H1 (cell line): ENCODE measurements around the gene COL6A1. TPM values are rescaled to one million over a fixed set of nuclear protein-coding genes. Genes with fewer than 3 reads are reported as not detected.

Experiments
- BCL11A ChIP-seq, 2 experiments: IDR thresholded peaks; one replicate each; pipeline ENCODE4 v1.6.1; 2011; ENCODE audit warnings: low read depth in 2 of 2, low read length in 2 of 2, mild to moderate bottlenecking in 2 of 2
- JUN ChIP-seq: IDR thresholded peaks from 2 replicates; pipeline ENCODE4 v1.6.1; 2011; ENCODE audit warnings: low read depth, mild to moderate bottlenecking, improper control_type of control experiment, low read length
- JUND ChIP-seq: IDR thresholded peaks from 2 replicates; pipeline ENCODE4 v1.6.1; 2011; ENCODE audit warnings: mild to moderate bottlenecking, improper control_type of control experiment, low read length
- SUZ12 ChIP-seq: fragments of 200-600 bp; sonication (generic); IDR thresholded peaks from 2 replicates; pipeline ENCODE4 v1.6.1; 2012; ENCODE audit warnings: mild to moderate bottlenecking, inconsistent platforms, low read length, moderate library complexity, mixed read lengths
- TAF7 ChIP-seq: optimal IDR thresholded peaks from 2 replicates; pipeline ENCODE3; 2011; ENCODE audit warnings: low read depth, mild to moderate bottlenecking, inconsistent platforms, low read length, moderate library complexity, borderline replicate concordance
- YY1 ChIP-seq: IDR thresholded peaks from 2 replicates; pipeline ENCODE4 v1.6.1; 2011; ENCODE audit warnings: low read depth, mild to moderate bottlenecking, low read length
- polyA plus RNA-seq, 7 experiments: library from polyadenylated mRNA; depleted of rRNA in 3 of 7; stranded (reverse) in 5 of 7; unstranded in 2 of 7; fragments of >200 nt in 5 of 7; fragments of 200-250 nt in 2 of 7; gene quantifications; 1 replicate in 5 of 7; 2 replicates in 1 of 7; 4 replicates in 1 of 7; pipeline versions ENCODE4 v1.2.1 to v1.2.3, GENCODE V29; 2011 to 2013; ENCODE audit warnings: missing spikeins in 2 of 7, mixed read lengths in 2 of 7
- total RNA-seq: library from RNA; stranded (reverse); fragmentation: NEBNext Ultra II Directional; extraction: Animal tissue kit (Norgen Biotek cat#: 25700); gene quantifications from 2 replicates; pipeline ENCODE4 v1.2.1, GENCODE V29; 2021
- TF ChIP-seq, protein P1 (sequence below): fragments of 300-600 bp; sonication (generic); IDR thresholded peaks from 2 replicates; pipeline ENCODE4 v1.7.1; 2012; ENCODE audit warnings: low read length, moderate library complexity, mild to moderate bottlenecking, inconsistent platforms; ENCODE audit not compliant: insufficient replicate concordance

The COL6A1 gene
- total and polyA plus RNA-seq, 2 of the 8 experiments (the other 6 are each of a cell fraction or from before 2014, with no cell fraction given) = 100 to 115 TPM

DNA sequence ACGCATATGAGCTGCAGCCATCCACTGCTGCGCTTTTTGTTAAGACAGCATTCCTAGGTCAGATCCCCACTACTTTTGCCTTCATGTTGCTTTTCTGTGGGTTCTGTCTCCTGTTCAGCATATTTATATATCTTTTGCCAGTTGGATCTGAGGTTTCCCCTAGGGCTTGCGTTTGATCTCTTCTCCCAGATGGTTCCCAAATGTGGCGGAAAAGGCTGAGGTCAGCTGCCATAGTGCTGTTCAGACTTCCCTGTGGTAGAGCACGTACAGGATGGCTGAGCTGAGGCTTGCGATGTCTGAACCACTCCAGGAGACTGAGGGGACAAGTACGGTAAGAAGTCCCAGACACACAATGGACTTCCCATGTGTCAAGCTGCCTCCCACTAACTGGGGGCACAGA, 39.8 kb downstream of the COL6A1 start (continued):
- no peak for TF ChIP-seq SUZ12
- no peak for TF ChIP-seq YY1
- no peak for TF ChIP-seq BCL11A (IDR thresholded peaks at IDR 0.05; ENCODE audit: low read depth in 2 of 2, low read length in 2 of 2)
- TF ChIP-seq, protein P1, sequence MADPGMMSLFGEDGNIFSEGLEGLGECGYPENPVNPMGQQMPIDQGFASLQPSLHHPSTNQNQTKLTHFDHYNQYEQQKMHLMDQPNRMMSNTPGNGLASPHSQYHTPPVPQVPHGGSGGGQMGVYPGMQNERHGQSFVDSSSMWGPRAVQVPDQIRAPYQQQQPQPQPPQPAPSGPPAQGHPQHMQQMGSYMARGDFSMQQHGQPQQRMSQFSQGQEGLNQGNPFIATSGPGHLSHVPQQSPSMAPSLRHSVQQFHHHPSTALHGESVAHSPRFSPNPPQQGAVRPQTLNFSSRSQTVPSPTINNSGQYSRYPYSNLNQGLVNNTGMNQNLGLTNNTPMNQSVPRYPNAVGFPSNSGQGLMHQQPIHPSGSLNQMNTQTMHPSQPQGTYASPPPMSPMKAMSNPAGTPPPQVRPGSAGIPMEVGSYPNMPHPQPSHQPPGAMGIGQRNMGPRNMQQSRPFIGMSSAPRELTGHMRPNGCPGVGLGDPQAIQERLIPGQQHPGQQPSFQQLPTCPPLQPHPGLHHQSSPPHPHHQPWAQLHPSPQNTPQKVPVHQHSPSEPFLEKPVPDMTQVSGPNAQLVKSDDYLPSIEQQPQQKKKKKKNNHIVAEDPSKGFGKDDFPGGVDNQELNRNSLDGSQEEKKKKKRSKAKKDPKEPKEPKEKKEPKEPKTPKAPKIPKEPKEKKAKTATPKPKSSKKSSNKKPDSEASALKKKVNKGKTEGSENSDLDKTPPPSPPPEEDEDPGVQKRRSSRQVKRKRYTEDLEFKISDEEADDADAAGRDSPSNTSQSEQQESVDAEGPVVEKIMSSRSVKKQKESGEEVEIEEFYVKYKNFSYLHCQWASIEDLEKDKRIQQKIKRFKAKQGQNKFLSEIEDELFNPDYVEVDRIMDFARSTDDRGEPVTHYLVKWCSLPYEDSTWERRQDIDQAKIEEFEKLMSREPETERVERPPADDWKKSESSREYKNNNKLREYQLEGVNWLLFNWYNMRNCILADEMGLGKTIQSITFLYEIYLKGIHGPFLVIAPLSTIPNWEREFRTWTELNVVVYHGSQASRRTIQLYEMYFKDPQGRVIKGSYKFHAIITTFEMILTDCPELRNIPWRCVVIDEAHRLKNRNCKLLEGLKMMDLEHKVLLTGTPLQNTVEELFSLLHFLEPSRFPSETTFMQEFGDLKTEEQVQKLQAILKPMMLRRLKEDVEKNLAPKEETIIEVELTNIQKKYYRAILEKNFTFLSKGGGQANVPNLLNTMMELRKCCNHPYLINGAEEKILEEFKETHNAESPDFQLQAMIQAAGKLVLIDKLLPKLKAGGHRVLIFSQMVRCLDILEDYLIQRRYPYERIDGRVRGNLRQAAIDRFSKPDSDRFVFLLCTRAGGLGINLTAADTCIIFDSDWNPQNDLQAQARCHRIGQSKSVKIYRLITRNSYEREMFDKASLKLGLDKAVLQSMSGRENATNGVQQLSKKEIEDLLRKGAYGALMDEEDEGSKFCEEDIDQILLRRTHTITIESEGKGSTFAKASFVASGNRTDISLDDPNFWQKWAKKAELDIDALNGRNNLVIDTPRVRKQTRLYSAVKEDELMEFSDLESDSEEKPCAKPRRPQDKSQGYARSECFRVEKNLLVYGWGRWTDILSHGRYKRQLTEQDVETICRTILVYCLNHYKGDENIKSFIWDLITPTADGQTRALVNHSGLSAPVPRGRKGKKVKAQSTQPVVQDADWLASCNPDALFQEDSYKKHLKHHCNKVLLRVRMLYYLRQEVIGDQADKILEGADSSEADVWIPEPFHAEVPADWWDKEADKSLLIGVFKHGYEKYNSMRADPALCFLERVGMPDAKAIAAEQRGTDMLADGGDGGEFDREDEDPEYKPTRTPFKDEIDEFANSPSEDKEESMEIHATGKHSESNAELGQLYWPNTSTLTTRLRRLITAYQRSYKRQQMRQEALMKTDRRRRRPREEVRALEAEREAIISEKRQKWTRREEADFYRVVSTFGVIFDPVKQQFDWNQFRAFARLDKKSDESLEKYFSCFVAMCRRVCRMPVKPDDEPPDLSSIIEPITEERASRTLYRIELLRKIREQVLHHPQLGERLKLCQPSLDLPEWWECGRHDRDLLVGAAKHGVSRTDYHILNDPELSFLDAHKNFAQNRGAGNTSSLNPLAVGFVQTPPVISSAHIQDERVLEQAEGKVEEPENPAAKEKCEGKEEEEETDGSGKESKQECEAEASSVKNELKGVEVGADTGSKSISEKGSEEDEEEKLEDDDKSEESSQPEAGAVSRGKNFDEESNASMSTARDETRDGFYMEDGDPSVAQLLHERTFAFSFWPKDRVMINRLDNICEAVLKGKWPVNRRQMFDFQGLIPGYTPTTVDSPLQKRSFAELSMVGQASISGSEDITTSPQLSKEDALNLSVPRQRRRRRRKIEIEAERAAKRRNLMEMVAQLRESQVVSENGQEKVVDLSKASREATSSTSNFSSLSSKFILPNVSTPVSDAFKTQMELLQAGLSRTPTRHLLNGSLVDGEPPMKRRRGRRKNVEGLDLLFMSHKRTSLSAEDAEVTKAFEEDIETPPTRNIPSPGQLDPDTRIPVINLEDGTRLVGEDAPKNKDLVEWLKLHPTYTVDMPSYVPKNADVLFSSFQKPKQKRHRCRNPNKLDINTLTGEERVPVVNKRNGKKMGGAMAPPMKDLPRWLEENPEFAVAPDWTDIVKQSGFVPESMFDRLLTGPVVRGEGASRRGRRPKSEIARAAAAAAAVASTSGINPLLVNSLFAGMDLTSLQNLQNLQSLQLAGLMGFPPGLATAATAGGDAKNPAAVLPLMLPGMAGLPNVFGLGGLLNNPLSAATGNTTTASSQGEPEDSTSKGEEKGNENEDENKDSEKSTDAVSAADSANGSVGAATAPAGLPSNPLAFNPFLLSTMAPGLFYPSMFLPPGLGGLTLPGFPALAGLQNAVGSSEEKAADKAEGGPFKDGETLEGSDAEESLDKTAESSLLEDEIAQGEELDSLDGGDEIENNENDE = no peak
- no peak for TF ChIP-seq JUND
- TF ChIP-seq TAF7 = no peak
- no peak for TF ChIP-seq JUN
- TF ChIP-seq, all 59 proteins: peak for 0
